RWPE2 (cell line): ENCODE data around the gene PPP4R1.

Experiments
- ATAC-seq: fragments of 200-7000 bp; cut with Tn5 transposase; 3 replicates; pipeline ENCODE4 v1.9.1; 2021; ENCODE audit warnings: low read depth
- DNase-seq: peaks from one replicate; pipeline ENCODE4 v3.0.0-alpha.2; 2020; ENCODE audit warnings: low spot score
- H3K27ac ChIP-seq: fragments of 450-650 bp; 2 replicates; pipeline ENCODE4 v1.5.1; 2017; ENCODE audit warnings: mild to moderate bottlenecking; ENCODE audit not compliant: poor library complexity, severe bottlenecking
- H3K27me3 ChIP-seq: fragments of 250-450 bp; sonication (Bioruptor Pico); 2 replicates; pipeline ENCODE4 v1.5.1; 2021; ENCODE audit warnings: mild to moderate bottlenecking, moderate library complexity; ENCODE audit not compliant: insufficient read depth, poor library complexity, severe bottlenecking
- H3K36me3 ChIP-seq: fragments of 250-450 bp; sonication (Bioruptor Pico); 2 replicates; pipeline ENCODE4 v1.5.1; 2020; ENCODE audit warnings: low read depth, mild to moderate bottlenecking, moderate library complexity
- H3K4me1 ChIP-seq: fragments of 250-450 bp; sonication (Bioruptor Pico); 2 replicates; pipeline ENCODE4 v1.5.1; 2021; ENCODE audit warnings: mild to moderate bottlenecking, moderate library complexity; ENCODE audit not compliant: insufficient read depth, poor library complexity, severe bottlenecking
- H3K4me3 ChIP-seq: fragments of 250-450 bp; sonication (Bioruptor Pico); 2 replicates; pipeline ENCODE4 v1.5.1; 2021; ENCODE audit warnings: mild to moderate bottlenecking, moderate library complexity; ENCODE audit not compliant: severe bottlenecking
- H3K9me3 ChIP-seq: fragments of 250-450 bp; sonication (Bioruptor Pico); 2 replicates; pipeline ENCODE4 v1.5.1; 2021; ENCODE audit warnings: mild to moderate bottlenecking, moderate library complexity; ENCODE audit not compliant: severe bottlenecking
- TF ChIP-seq, protein P1 (sequence below): fragments of 450-650 bp; IDR thresholded peaks from one replicate; pipeline ENCODE4 v1.5.1; 2017; ENCODE audit warnings: mild to moderate bottlenecking, moderate library complexity; ENCODE audit not compliant: poor library complexity, severe bottlenecking

PPP4R1 gene

DNA sequence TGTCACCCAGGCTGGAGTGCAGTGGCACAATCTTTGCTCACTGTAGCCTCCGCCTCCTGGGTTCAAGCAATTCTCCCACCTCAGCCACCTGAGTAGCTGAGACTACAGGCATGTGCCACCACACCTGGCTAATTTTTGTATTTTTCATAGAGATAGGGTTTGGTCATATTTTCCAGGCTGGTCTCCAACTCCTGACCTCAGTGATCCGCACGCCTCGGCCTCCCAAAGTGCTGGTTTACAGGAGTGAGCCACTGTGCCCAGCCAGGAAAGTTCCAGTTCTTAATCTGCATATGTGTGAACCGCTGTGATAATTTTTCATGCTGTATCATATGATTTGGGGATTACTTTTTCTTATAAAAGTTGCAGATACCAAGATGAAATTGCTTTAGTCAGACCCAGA lies 14.6 kb upstream of the PPP4R1 start:
- H3K27ac ChIP-seq, result no peak overlapping the region
- TF ChIP-seq, protein P1, sequence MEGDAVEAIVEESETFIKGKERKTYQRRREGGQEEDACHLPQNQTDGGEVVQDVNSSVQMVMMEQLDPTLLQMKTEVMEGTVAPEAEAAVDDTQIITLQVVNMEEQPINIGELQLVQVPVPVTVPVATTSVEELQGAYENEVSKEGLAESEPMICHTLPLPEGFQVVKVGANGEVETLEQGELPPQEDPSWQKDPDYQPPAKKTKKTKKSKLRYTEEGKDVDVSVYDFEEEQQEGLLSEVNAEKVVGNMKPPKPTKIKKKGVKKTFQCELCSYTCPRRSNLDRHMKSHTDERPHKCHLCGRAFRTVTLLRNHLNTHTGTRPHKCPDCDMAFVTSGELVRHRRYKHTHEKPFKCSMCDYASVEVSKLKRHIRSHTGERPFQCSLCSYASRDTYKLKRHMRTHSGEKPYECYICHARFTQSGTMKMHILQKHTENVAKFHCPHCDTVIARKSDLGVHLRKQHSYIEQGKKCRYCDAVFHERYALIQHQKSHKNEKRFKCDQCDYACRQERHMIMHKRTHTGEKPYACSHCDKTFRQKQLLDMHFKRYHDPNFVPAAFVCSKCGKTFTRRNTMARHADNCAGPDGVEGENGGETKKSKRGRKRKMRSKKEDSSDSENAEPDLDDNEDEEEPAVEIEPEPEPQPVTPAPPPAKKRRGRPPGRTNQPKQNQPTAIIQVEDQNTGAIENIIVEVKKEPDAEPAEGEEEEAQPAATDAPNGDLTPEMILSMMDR, result no peak
- H3K4me3 ChIP-seq, result no peak overlapping the region
- H3K4me1 ChIP-seq, result peaks cover 31% of the 10 kb centered on the region
- no peaks in the 10 kb centered on the region for H3K36me3 ChIP-seq
- ATAC-seq (no peak), DNase-seq (no peak)
- no peaks in the 10 kb centered on the region for H3K27me3 ChIP-seq
- no peaks in the 10 kb centered on the region for H3K9me3 ChIP-seq

DNA sequence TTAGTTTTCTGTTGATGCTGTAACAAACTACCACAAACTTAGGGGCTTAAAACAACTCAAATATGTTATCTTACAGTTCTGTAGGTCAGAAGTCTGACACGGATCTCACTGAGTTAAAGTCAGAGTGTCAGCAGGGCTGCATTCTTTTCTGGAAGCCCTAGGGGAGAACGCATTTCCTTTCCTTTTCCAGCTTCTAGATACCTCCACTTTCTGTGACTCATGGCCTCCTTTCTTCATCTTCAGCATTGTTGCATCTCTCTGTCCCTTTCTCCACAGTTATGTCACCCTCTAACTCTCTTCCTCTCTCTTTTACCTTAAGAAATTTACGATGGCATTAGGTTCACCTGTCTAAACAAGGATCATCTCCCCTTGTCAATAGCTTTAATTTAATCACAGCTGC lies 13.3 kb upstream of the PPP4R1 start:
- Histone ChIP-seq H3K4me3 (no peak overlapping the region), H3K27ac (peak overlapping the region; percentile 43), H3K9me3 (no peaks in the 10 kb centered on the region), H3K36me3 (no peaks in the 10 kb centered on the region), H3K4me1 (peaks cover 31% of the 10 kb centered on the region), H3K27me3 (no peaks in the 10 kb centered on the region)
- peak; percentile 58 for ATAC-seq
- DNase-seq, result no peak
- TF ChIP-seq, protein P1, result no peak

DNA sequence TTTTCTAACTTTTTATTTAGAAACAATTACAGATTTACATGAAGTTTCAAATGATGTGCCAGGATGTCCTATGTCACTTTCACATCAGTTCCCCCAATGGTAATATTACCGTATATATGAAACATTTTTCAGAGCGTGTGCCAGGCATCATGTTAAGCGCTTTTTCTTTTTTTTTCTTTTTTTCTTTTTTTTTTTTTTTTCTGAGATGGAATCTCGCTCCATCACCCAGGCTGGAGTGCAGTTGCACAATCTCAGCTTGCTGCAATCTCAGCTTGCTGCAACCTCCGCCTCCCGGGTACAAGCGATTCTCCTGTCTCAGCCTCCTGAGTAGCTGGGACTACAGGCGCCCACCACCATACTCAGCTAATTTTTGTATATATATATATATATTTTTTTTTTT lies 5.6 kb upstream of the PPP4R1 start:
- Histone ChIP-seq H3K27ac (peak overlapping the region; percentile 58), H3K36me3 (no peaks in the 10 kb centered on the region), H3K27me3 (no peaks in the 10 kb centered on the region), H3K4me1 (peaks cover 30% of the 10 kb centered on the region), H3K9me3 (no peaks in the 10 kb centered on the region), H3K4me3 (no peak overlapping the region)
- ATAC-seq (no peak), DNase-seq (no peak)
- TF ChIP-seq, protein P1, result no peak

DNA sequence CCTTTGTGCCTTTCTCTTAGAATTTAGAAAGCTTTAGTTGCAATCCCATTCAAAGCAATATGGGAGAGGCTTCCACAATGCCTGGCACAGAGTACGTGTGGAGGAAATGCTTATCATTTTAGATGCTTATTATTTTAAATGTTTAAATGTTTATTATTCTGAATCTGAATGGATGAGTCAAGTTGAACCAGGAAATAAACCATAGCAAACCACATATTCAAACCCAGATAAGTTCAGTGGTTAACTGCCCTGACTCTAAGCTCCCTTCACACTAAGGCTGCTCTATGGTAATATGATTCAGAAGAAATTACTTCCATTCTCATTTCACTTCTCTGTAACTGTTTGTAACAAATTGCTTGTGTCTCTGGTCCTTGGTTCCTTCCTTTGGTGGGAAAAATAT lies 5.2 kb upstream of the PPP4R1 start:
- DNase-seq (no peak), ATAC-seq (peak; percentile 33; the same call in 1 of the 3 replicates)
- no peak overlapping the region for H3K4me3 ChIP-seq
- no peaks in the 10 kb centered on the region for H3K36me3 ChIP-seq
- H3K27ac ChIP-seq, result peak overlapping the region; percentile 58
- H3K9me3 ChIP-seq, result no peaks in the 10 kb centered on the region
- H3K4me1 ChIP-seq, result peaks cover 30% of the 10 kb centered on the region
- H3K27me3 ChIP-seq, result no peaks in the 10 kb centered on the region
- TF ChIP-seq, protein P1, result no peak

DNA sequence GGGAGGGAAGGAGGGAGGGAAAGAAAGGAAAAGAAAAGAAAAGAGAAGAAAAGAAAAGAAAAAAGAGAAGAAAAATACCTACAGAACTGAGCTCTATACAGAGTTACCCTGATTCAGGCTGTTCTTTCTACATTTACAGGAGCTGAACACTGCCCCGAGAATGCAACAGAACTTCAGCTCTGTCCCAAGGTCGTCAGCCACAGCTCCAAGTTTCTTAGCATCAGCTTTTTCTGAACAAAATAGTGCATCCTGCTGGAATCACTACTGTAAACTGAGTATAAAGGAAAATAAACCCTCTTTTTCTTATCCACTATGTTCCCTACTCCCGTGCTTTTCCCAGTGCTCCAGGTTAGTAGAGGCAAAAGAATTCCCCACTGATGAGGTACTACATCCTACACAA lies 4.7 kb upstream of the PPP4R1 start:
- H3K4me3 ChIP-seq, result no peak overlapping the region
- no peaks in the 10 kb centered on the region for H3K9me3 ChIP-seq
- TF ChIP-seq, protein P1, result no peak
- H3K4me1 ChIP-seq, result peaks cover 30% of the 10 kb centered on the region
- H3K27me3 ChIP-seq, result no peaks in the 10 kb centered on the region
- no peaks in the 10 kb centered on the region for H3K36me3 ChIP-seq
- H3K27ac ChIP-seq, result peak overlapping the region; percentile 58
- ATAC-seq, result no peak
- DNase-seq, result no peak
